WTC11 (cell line): ENCODE data around the gene RPH3AL. TPM values are rescaled to one million over a fixed set of nuclear protein-coding genes. Genes with fewer than 3 reads are reported as not detected.

ENCODE experiments used
- ATAC-seq: fragments of 200-7000 bp; cut with Tn5 transposase; 2 replicates; pipeline ENCODE4 v1.10.0; 2021; ENCODE audit warnings: mild to moderate bottlenecking, moderate library complexity
- CTCF ChIA-PET: fragments of 300-600 bp; sonication (Branson Sonifier 250); formaldehyde crosslinking; loops from one replicate; lab custom pipeline; 2021; ENCODE audit warnings: antibody characterized with exemption; lab: Charles Lee
- POLR2A ChIA-PET: fragments of 350-600 bp; sonication (Branson Sonifier 250); formaldehyde crosslinking; loops from one replicate; lab custom pipeline; 2021; ENCODE audit warnings: antibody characterized with exemption; lab: Charles Lee
- DNase-seq: peaks from one replicate; pipeline ENCODE4 v3.0.0; 2021; ENCODE audit warnings: low spot score
- H3K27ac Mint-ChIP-seq: 2 replicates; pipeline ENCODE4 v1.8.0; 2021; ENCODE audit warnings: mixed read lengths
- H3K27me3 Mint-ChIP-seq: 2 replicates; pipeline ENCODE4 v1.8.0; 2021; ENCODE audit warnings: low read depth, mild to moderate bottlenecking, moderate library complexity, mixed read lengths
- H3K36me3 Mint-ChIP-seq: 2 replicates; pipeline ENCODE4 v1.8.0; 2021; ENCODE audit warnings: mixed read lengths
- H3K4me1 Mint-ChIP-seq: 2 replicates; pipeline ENCODE4 v1.8.0; 2022; ENCODE audit warnings: mixed read lengths
- H3K4me3 Mint-ChIP-seq: 2 replicates; pipeline ENCODE4 v1.8.0; 2021; ENCODE audit warnings: mild to moderate bottlenecking, moderate library complexity, mixed read lengths
- H3K9me3 Mint-ChIP-seq: 2 replicates; pipeline ENCODE4 v1.8.0; 2021; ENCODE audit warnings: mixed read lengths
- ELF4 ChIP-seq: sonication (generic); formaldehyde crosslinking; IDR thresholded peaks from 2 replicates; pipeline ENCODE4 v1.8.1; 2022; ENCODE audit warnings: low read depth, mild to moderate bottlenecking, moderate library complexity, missing genetic modification reagents
- EMX1 ChIP-seq: fragments of 250-450 bp; sonication (Bioruptor Pico); IDR thresholded peaks from 2 replicates; pipeline ENCODE4 v1.8.0; 2021; ENCODE audit warnings: mild to moderate bottlenecking
- FOXK1 ChIP-seq: sonication (generic); formaldehyde crosslinking; IDR thresholded peaks from 2 replicates; pipeline ENCODE4 v1.8.0; 2022; ENCODE audit warnings: mild to moderate bottlenecking, moderate library complexity, missing genetic modification reagents
- HMGXB4 ChIP-seq: sonication (generic); formaldehyde crosslinking; IDR thresholded peaks from 2 replicates; pipeline ENCODE4 v1.8.1; 2023; ENCODE audit warnings: mild to moderate bottlenecking, moderate library complexity, missing genetic modification reagents
- IRF1 ChIP-seq: sonication (generic); formaldehyde crosslinking; IDR thresholded peaks from 2 replicates; pipeline ENCODE4 v1.8.0; 2023; ENCODE audit warnings: missing genetic modification reagents
- JAZF1 ChIP-seq: fragments of 250-450 bp; sonication (Bioruptor Pico); IDR thresholded peaks from 2 replicates; pipeline ENCODE4 v1.9.0; 2021; ENCODE audit warnings: moderate library complexity, mild to moderate bottlenecking, inconsistent platforms
- JUN ChIP-seq: sonication (generic); formaldehyde crosslinking; IDR thresholded peaks from 2 replicates; pipeline ENCODE4 v1.8.0; 2023; ENCODE audit warnings: mild to moderate bottlenecking, missing genetic modification reagents
- MAX ChIP-seq: sonication (generic); formaldehyde crosslinking; IDR thresholded peaks from 2 replicates; pipeline ENCODE4 v1.8.0; 2022; ENCODE audit warnings: mild to moderate bottlenecking, missing genetic modification reagents
- MLX ChIP-seq: sonication (generic); formaldehyde crosslinking; IDR thresholded peaks from 2 replicates; pipeline ENCODE4 v1.8.1; 2023; ENCODE audit warnings: mild to moderate bottlenecking, missing genetic modification reagents, moderate library complexity
- NR1H2 ChIP-seq: sonication (generic); formaldehyde crosslinking; IDR thresholded peaks from 2 replicates; pipeline ENCODE4 v1.9.0; 2021; ENCODE audit warnings: mild to moderate bottlenecking, moderate library complexity, missing genetic modification reagents
- NR2C2 ChIP-seq: sonication (generic); formaldehyde crosslinking; IDR thresholded peaks from 2 replicates; pipeline ENCODE4 v1.8.0; 2022; ENCODE audit warnings: mild to moderate bottlenecking, missing genetic modification reagents
- NR3C1 ChIP-seq: sonication (generic); formaldehyde crosslinking; conservative IDR thresholded peaks from 2 replicates; pipeline ENCODE4 v1.8.1; 2023; ENCODE audit warnings: low read depth, mild to moderate bottlenecking, missing genetic modification reagents
- OVOL2 ChIP-seq: fragments of 250-450 bp; sonication (Bioruptor Pico); IDR thresholded peaks from 2 replicates; pipeline ENCODE4 v1.9.0; 2021; ENCODE audit warnings: mild to moderate bottlenecking, borderline replicate concordance
- PRDM15 ChIP-seq: sonication (generic); formaldehyde crosslinking; IDR thresholded peaks from 2 replicates; pipeline ENCODE4 v1.8.0; 2022; ENCODE audit warnings: missing genetic modification reagents
- RELA ChIP-seq: sonication (generic); formaldehyde crosslinking; IDR thresholded peaks from 2 replicates; pipeline ENCODE4 v1.8.1; 2022; ENCODE audit warnings: missing genetic modification reagents, mild to moderate bottlenecking, borderline replicate concordance
- SMAD3 ChIP-seq: sonication (generic); formaldehyde crosslinking; IDR thresholded peaks from 2 replicates; pipeline ENCODE4 v1.8.0; 2022; ENCODE audit warnings: missing genetic modification reagents, mild to moderate bottlenecking, borderline replicate concordance
- SP1 ChIP-seq: sonication (generic); formaldehyde crosslinking; conservative IDR thresholded peaks from 2 replicates; pipeline ENCODE4 v1.8.1; 2022; ENCODE audit warnings: missing genetic modification reagents
- ZBTB21 ChIP-seq: sonication (generic); formaldehyde crosslinking; IDR thresholded peaks from 2 replicates; pipeline ENCODE4 v1.8.1; 2023; ENCODE audit warnings: mild to moderate bottlenecking, missing genetic modification reagents, borderline replicate concordance
- ZMAT4 ChIP-seq: fragments of 250-450 bp; sonication (Bioruptor Pico); IDR thresholded peaks from 2 replicates; pipeline ENCODE4 v1.9.0; 2021; ENCODE audit warnings: mild to moderate bottlenecking
- ZNF219 ChIP-seq: sonication (generic); formaldehyde crosslinking; IDR thresholded peaks from 2 replicates; pipeline ENCODE4 v1.8.0; 2023; ENCODE audit warnings: missing genetic modification reagents, mild to moderate bottlenecking, borderline replicate concordance
- ZNF396 ChIP-seq: fragments of 250-450 bp; sonication (Bioruptor Pico); IDR thresholded peaks from 2 replicates; pipeline ENCODE4 v1.8.0; 2021; ENCODE audit warnings: mild to moderate bottlenecking, moderate library complexity, borderline replicate concordance
- ZSCAN18 ChIP-seq: fragments of 250-450 bp; sonication (Bioruptor Pico); IDR thresholded peaks from 2 replicates; pipeline ENCODE4 v2.1.2; 2022; ENCODE audit warnings: mild to moderate bottlenecking, moderate library complexity
- total RNA-seq: library from RNA; stranded (reverse); gene quantifications from 3 replicates; pipeline ENCODE4 v1.2.3, GENCODE V29; 2021

The RPH3AL gene
- total RNA-seq, 1 experiment from 2014 or later: 2.0 TPM

- no peak for TF ChIP-seq MAX (CRISPR knock-in tag)
- TF ChIP-seq SP1 (CRISPR knock-in tag): no peak
- TF ChIP-seq, all 79 proteins: peak for 0
Measured at GRCh38 chr17:252456-252855, 100.2 kb downstream of the RPH3AL start (continued).

- Mint-ChIP-seq H3K4me3 (no peak overlapping the region), H3K9me3 (no peaks in the 10 kb centered on the region)
- peak; percentile 10 for DNase-seq
Measured at GRCh38 chr17:251531-251930, 101.1 kb downstream of the RPH3AL start.

GRCh38 chr17:250487-251300, 101.9 kb downstream of the RPH3AL start:
- no peak for ATAC-seq
- Mint-ChIP-seq H3K9me3 (no peaks in the 10 kb centered on the region), H3K27me3 (no peaks in the 10 kb centered on the region), H3K4me1 (peaks cover 10% of the 10 kb centered on the region), H3K27ac (no peak overlapping the region), H3K36me3 (no peaks in the 10 kb centered on the region), H3K4me3 (no peak overlapping the region)
- DNase-seq: peak; percentile 7
- ChIA-PET CTCF (interaction anchor here (1.0 to 1.1 kb wide), 2 partner anchors 58 to 241 kb away, joined by 3 to 4 read pairs; no protein-coding TSS in a partner anchor), POLR2A (no interaction called here)
- no peak for TF ChIP-seq ZNF396 (CRISPR knock-in tag)
- no peak for TF ChIP-seq ZBTB21 (CRISPR knock-in tag)
- no peak for TF ChIP-seq PRDM15
- no peak for TF ChIP-seq ZSCAN18
- no peak for TF ChIP-seq ELF4 (CRISPR knock-in tag)

More at GRCh38 chr17:251531-251930, 101.1 kb downstream of the RPH3AL start:
- ChIA-PET POLR2A (no interaction called here), CTCF (no interaction called here)
- H3K4me1 Mint-ChIP-seq: peaks cover 10% of the 10 kb centered on the region
- no peaks in the 10 kb centered on the region for H3K27me3 Mint-ChIP-seq
- no peaks in the 10 kb centered on the region for H3K36me3 Mint-ChIP-seq
- TF ChIP-seq FOXK1 (CRISPR knock-in tag): no peak
- TF ChIP-seq OVOL2 (CRISPR knock-in tag): no peak
- no peak for TF ChIP-seq ZMAT4 (CRISPR knock-in tag)
- TF ChIP-seq EMX1: no peak
- TF ChIP-seq NR2C2: no peak
- no peak for TF ChIP-seq NR1H2 (CRISPR knock-in tag)
- TF ChIP-seq NR3C1 (CRISPR knock-in tag): no peak
- no peak for TF ChIP-seq JAZF1 (CRISPR knock-in tag)
- TF ChIP-seq HMGXB4: no peak
- no peak for TF ChIP-seq SMAD3 (CRISPR knock-in tag)
- TF ChIP-seq ZNF219 (CRISPR knock-in tag): no peak
- no peak for TF ChIP-seq ZBTB21 (CRISPR knock-in tag)
- no peak for TF ChIP-seq JUN
- no peak for TF ChIP-seq RELA
- no peak for TF ChIP-seq MLX (CRISPR knock-in tag)
- no peak for TF ChIP-seq ZNF396 (CRISPR knock-in tag)
- no peak for TF ChIP-seq IRF1 (CRISPR knock-in tag)
- H3K27ac Mint-ChIP-seq: no peak overlapping the region
- no peak for ATAC-seq
